ENCODE measurements around the gene GAB1. TPM values are rescaled to one million over a fixed set of nuclear protein-coding genes. Genes with fewer than 3 reads are reported as not detected.

Gene GAB1
- total RNA-seq, 2 experiments from 2014 or later = 0.24 to 0.74 TPM

- Mint-ChIP-seq H3K4me1 (no peaks in the 10 kb centered on the region), H3K4me3 (no peak overlapping the region), H3K27me3 (peaks cover 9% of the 10 kb centered on the region), H3K27ac (no peak overlapping the region), H3K36me3 (no peaks in the 10 kb centered on the region), H3K9me3 (no peaks in the 10 kb centered on the region)
- DNase-seq = no peak
Observed at GRCh38 chr4:143482840-143483239, 146.2 kb downstream of the GAB1 start.

DNA sequence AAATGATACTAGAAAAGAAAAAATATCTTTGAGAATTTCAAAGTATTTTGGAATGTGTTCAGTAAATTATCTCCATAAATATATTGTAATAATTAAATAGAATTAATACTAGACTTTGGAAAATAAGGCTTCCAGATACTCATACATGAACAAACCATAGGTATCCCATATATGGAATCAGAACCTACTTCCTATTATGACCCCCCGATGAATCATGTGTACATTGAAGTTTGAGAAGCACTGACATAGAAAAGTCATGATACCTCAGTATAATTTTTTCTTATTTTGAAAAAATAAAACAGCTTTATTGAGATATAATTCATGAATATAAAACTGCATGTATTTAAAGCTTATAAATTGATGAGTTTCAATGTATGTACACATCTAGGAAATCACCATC lies 149.6 kb downstream of the GAB1 start:
- DNase-seq = no peak
- H3K27me3 Mint-ChIP-seq = peaks cover 9% of the 10 kb centered on the region
- H3K36me3 Mint-ChIP-seq = no peaks in the 10 kb centered on the region
- no peak overlapping the region for H3K4me3 Mint-ChIP-seq
- no peak overlapping the region for H3K27ac Mint-ChIP-seq
- H3K9me3 Mint-ChIP-seq = peaks cover 1% of the 10 kb centered on the region
- no peaks in the 10 kb centered on the region for H3K4me1 Mint-ChIP-seq

- Mint-ChIP-seq H3K9me3 (peaks cover 1% of the 10 kb centered on the region), H3K27ac (no peak overlapping the region), H3K4me1 (no peaks in the 10 kb centered on the region), H3K27me3 (peaks cover 4% of the 10 kb centered on the region), H3K4me3 (no peak overlapping the region), H3K36me3 (no peaks in the 10 kb centered on the region)
- DNase-seq = no peak
Observed at GRCh38 chr4:143488687-143489086, 152.0 kb downstream of the GAB1 start.

DNA sequence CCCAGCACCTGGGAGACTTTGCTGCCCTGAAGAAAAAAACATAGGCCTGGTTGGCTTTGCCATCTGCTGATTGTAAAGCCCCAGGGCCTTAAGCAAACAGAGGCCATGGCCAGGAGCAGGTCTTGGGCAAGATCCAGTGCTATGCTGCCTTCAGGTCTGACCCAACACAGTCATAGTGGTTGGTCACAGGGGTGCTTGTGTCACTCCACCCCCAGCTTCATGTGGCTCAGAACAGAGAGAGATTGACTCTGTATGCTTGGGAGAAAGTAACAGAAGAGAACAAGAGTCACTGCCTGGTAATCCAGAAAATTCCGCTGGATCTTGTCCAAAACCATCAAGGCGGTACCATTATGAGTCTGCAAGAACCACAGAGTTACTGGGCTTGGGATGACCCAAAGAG lies 152.4 kb downstream of the GAB1 start:
- H3K4me1 Mint-ChIP-seq = no peaks in the 10 kb centered on the region
- no peak overlapping the region for H3K27ac Mint-ChIP-seq
- no peak overlapping the region for H3K4me3 Mint-ChIP-seq
- no peaks in the 10 kb centered on the region for H3K36me3 Mint-ChIP-seq
- peaks cover 4% of the 10 kb centered on the region for H3K27me3 Mint-ChIP-seq
- H3K9me3 Mint-ChIP-seq = peaks cover 1% of the 10 kb centered on the region
- no peak for DNase-seq

- DNase-seq = no peak
- H3K27ac Mint-ChIP-seq = no peak overlapping the region
- H3K4me1 Mint-ChIP-seq = no peaks in the 10 kb centered on the region
- no peak overlapping the region for H3K4me3 Mint-ChIP-seq
- peaks cover 1% of the 10 kb centered on the region for H3K9me3 Mint-ChIP-seq
- peaks cover 3% of the 10 kb centered on the region for H3K27me3 Mint-ChIP-seq
- no peaks in the 10 kb centered on the region for H3K36me3 Mint-ChIP-seq
Observed at GRCh38 chr4:143498021-143498420, 161.3 kb downstream of the GAB1 start.

DNA sequence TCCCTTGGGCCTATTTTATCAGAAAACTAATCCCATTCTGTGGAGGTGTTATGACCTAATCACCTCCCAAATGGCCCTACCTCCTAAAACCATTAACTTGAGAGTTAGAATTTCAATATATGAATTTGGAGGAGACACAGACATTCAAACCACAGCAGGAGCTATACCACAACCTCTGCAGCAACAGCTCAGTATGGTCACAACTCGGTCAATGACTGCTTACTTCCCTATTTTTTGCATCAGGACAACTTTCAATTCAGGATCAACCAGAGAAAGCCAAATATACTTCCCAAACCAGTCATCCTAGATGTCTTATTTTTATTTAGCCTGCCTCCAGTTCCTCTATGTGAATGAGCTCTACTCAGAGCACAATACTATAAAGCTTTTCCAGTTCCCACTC lies 165.6 kb downstream of the GAB1 start:
- H3K36me3 Mint-ChIP-seq = no peaks in the 10 kb centered on the region

GRCh38 chr4:143506031-143506430 lies 169.4 kb downstream of the GAB1 start:
- Mint-ChIP-seq H3K27me3 (no peaks in the 10 kb centered on the region), H3K36me3 (no peaks in the 10 kb centered on the region), H3K27ac (no peak overlapping the region), H3K4me3 (no peak overlapping the region), H3K9me3 (peaks cover 1% of the 10 kb centered on the region), H3K4me1 (peaks cover 2% of the 10 kb centered on the region)
- DNase-seq = no peak

More for the DNA sequence above, 165.6 kb downstream of the GAB1 start:
- peaks cover 2% of the 10 kb centered on the region for H3K4me1 Mint-ChIP-seq
- H3K27ac Mint-ChIP-seq = no peak overlapping the region
- H3K4me3 Mint-ChIP-seq = no peak overlapping the region
- DNase-seq = no peak
- peaks cover 3% of the 10 kb centered on the region for H3K27me3 Mint-ChIP-seq
- peaks cover 1% of the 10 kb centered on the region for H3K9me3 Mint-ChIP-seq

DNA sequence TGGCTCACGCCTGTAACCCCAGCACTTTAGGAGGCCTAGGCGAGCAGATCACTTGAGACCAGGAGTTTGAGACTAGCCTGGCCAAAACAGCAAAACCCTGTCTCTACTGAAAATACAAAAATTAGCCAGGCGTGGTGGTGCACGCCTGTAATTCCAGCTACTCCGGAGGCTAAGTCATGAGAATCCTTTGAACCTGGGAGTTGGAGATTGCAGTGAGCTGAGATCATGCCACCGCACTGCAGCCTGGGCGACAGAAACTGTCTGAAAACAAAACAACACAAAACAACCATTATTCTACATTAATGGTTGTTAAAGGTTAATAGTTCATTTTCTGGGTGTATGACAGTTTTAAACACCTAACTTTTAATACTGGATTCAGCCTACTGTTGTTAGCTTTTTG lies 175.2 kb downstream of the GAB1 start:
- DNase-seq = no peak
- Mint-ChIP-seq H3K27me3 (no peaks in the 10 kb centered on the region), H3K4me1 (peaks cover 15% of the 10 kb centered on the region), H3K36me3 (peaks cover 17% of the 10 kb centered on the region), H3K27ac (no peak overlapping the region), H3K4me3 (no peak overlapping the region), H3K9me3 (no peaks in the 10 kb centered on the region)

GRCh38 chr4:143512978-143513313 lies 176.3 kb downstream of the GAB1 start:
- Mint-ChIP-seq H3K36me3 (peaks cover 23% of the 10 kb centered on the region), H3K9me3 (no peaks in the 10 kb centered on the region), H3K4me1 (peaks cover 24% of the 10 kb centered on the region), H3K4me3 (peak overlapping the region; percentile 90), H3K27ac (peak overlapping the region; percentile 96), H3K27me3 (no peaks in the 10 kb centered on the region)
- no peak for DNase-seq

GRCh38 chr4:143513314-143514168 lies 176.9 kb downstream of the GAB1 start, which contains the start of gene SMARCA5:
Gene SMARCA5, plus strand, starts transcription at chr4:143513702. Its CDS starts 223 bp downstream, at chr4:143513925.
- Mint-ChIP-seq H3K27me3 (no peaks in the 10 kb centered on the region), H3K27ac (peak within 1 kb of the TSS; percentile 96), H3K4me3 (peak within 1 kb of the TSS; percentile 90), H3K4me1 (peaks cover 26% of the 10 kb centered on the region), H3K36me3 (peaks cover 23% of the 10 kb centered on the region), H3K9me3 (no peaks in the 10 kb centered on the region)
- DNase-seq = peak; percentile 95

GRCh38 chr4:143514169-143514495 lies 177.5 kb downstream of the GAB1 start:
- DNase-seq = no peak
- H3K27ac Mint-ChIP-seq = peak overlapping the region; percentile 96
- H3K27me3 Mint-ChIP-seq = no peaks in the 10 kb centered on the region
- peaks cover 31% of the 10 kb centered on the region for H3K4me1 Mint-ChIP-seq
- no peaks in the 10 kb centered on the region for H3K9me3 Mint-ChIP-seq
- peak overlapping the region; percentile 90 for H3K4me3 Mint-ChIP-seq
- H3K36me3 Mint-ChIP-seq = peaks cover 27% of the 10 kb centered on the region

DNA sequence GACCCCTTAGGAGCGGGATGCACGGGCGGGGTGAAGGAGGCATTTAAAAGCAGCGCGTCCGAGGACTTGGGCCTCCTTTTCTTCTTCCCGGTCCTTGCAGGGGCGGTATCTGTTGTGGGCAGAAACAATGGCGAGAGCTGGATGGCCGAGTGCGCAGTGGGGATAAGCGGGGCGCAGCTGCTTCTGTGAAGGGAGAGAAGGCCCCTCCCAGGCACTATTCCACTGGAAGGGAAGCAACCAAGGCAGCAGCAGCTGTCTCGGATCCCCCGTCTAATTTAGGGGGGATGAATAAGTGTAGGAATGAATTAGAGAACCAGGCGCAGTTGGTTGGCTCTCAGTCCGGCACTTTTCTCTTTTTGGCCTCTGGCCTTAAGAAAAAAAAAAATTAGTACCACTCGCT lies 177.8 kb downstream of the GAB1 start:
- Mint-ChIP-seq H3K27me3 (no peaks in the 10 kb centered on the region), H3K4me1 (peaks cover 35% of the 10 kb centered on the region), H3K9me3 (no peaks in the 10 kb centered on the region), H3K27ac (peak overlapping the region; percentile 96), H3K36me3 (peaks cover 31% of the 10 kb centered on the region), H3K4me3 (peak overlapping the region; percentile 90)
- peak; percentile 16 for DNase-seq

DNA sequence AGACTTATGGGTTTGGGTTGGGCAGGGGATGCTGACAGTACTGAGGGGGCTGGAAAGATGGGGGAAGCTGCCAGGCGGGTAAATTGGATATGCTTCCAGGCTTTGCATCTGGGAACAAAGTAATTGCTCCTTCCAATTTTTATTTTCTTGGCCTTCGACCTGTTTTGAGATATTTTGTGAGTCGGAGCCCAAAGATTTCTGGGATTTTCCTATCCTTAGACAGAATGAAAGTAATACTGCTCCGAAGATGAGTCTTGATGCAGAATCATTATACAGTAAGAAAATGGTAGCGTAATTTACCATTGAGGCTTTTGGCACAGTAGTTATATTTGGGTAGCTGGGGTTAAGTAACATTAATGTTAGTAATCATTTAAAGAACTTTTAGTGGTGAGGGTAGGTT lies 178.2 kb downstream of the GAB1 start:
- peak overlapping the region; percentile 90 for H3K4me3 Mint-ChIP-seq

GRCh38 chr4:143515905-143516304 lies 179.2 kb downstream of the GAB1 start:
- Mint-ChIP-seq H3K4me3 (peak overlapping the region; percentile 90), H3K27me3 (no peaks in the 10 kb centered on the region), H3K9me3 (no peaks in the 10 kb centered on the region), H3K36me3 (peaks cover 36% of the 10 kb centered on the region), H3K27ac (peak overlapping the region; percentile 56), H3K4me1 (peaks cover 48% of the 10 kb centered on the region)
- DNase-seq = no peak

More for the DNA sequence above, 178.2 kb downstream of the GAB1 start:
- Mint-ChIP-seq H3K4me1 (peaks cover 39% of the 10 kb centered on the region), H3K27me3 (no peaks in the 10 kb centered on the region), H3K27ac (peak overlapping the region; percentile 96), H3K36me3 (peaks cover 35% of the 10 kb centered on the region), H3K9me3 (no peaks in the 10 kb centered on the region)
- no peak for DNase-seq

DNA sequence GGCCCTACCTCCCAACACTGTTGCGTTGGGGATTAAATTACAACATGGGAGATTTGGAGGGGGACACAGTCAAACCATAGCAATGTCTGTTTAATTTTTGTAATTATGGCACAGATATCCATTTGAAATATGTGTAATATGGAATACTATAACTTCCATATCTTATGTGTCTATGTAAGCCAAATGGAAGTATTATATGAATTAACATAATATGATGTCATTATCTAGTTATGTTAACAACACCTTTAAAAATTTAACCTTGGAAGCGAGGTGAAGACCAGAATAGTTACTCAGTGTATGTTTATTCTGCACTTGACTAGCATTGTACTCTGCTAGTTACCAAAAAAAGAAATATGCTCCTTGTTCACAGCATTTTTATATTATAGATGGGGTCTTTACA lies 181.1 kb downstream of the GAB1 start:
- no peak for DNase-seq
- no peaks in the 10 kb centered on the region for H3K9me3 Mint-ChIP-seq
- no peaks in the 10 kb centered on the region for H3K27me3 Mint-ChIP-seq
- H3K4me1 Mint-ChIP-seq = peaks cover 57% of the 10 kb centered on the region
- H3K4me3 Mint-ChIP-seq = no peak overlapping the region
- peaks cover 44% of the 10 kb centered on the region for H3K36me3 Mint-ChIP-seq
- H3K27ac Mint-ChIP-seq = peak overlapping the region; percentile 16
